ENCODE results near the gene CDC42BPA. TPM values are rescaled to one million over a fixed set of nuclear protein-coding genes. Genes with fewer than 3 reads are reported as not detected.

Gene CDC42BPA
- total RNA-seq, 1 donor from 2014 or later = 54.7 TPM

GRCh38 chr1:227213426-227213825 lies 104.9 kb downstream of the CDC42BPA start:
- no peak for DNase-seq (ENCODE audit: low spot score)

- DNase-seq (ENCODE audit: low spot score) = no peak
Measured at GRCh38 chr1:227212164-227212563, 106.1 kb downstream of the CDC42BPA start.

- DNase-seq (ENCODE audit: low spot score) = no peak
Measured at GRCh38 chr1:227210604-227211003, 107.7 kb downstream of the CDC42BPA start.

GRCh38 chr1:227197064-227197463 lies 121.2 kb downstream of the CDC42BPA start:
- DNase-seq (ENCODE audit: low spot score) = no peak

GRCh38 chr1:227192163-227192562 lies 126.1 kb downstream of the CDC42BPA start:
- DNase-seq (ENCODE audit: low spot score) = peak; percentile 40

GRCh38 chr1:227191607-227192006 lies 126.7 kb downstream of the CDC42BPA start:
- DNase-seq (ENCODE audit: low spot score) = no peak

- DNase-seq (ENCODE audit: low spot score) = no peak
Measured at GRCh38 chr1:227190321-227190720, 128.0 kb downstream of the CDC42BPA start.

- DNase-seq (ENCODE audit: low spot score) = no peak
Measured at GRCh38 chr1:227185291-227185690, 133.0 kb downstream of the CDC42BPA start.

GRCh38 chr1:227182012-227182411 lies 136.3 kb downstream of the CDC42BPA start:
- DNase-seq (ENCODE audit: low spot score) = no peak

GRCh38 chr1:227175611-227176010 lies 142.7 kb downstream of the CDC42BPA start:
- DNase-seq (ENCODE audit: low spot score) = no peak

GRCh38 chr1:227174164-227174563 lies 144.1 kb downstream of the CDC42BPA start:
- DNase-seq (ENCODE audit: low spot score) = no peak

GRCh38 chr1:227170361-227171166 lies 147.7 kb downstream of the CDC42BPA start:
- no peak for DNase-seq (ENCODE audit: low spot score)

- no peak for DNase-seq (ENCODE audit: low spot score)
Measured at GRCh38 chr1:227169343-227169742, 148.9 kb downstream of the CDC42BPA start.

- no peak for DNase-seq (ENCODE audit: low spot score)
Measured at GRCh38 chr1:227167276-227168101, 150.8 kb downstream of the CDC42BPA start.

GRCh38 chr1:227166559-227166958 lies 151.7 kb downstream of the CDC42BPA start:
- DNase-seq (ENCODE audit: low spot score) = no peak

GRCh38 chr1:227161470-227161869 lies 156.8 kb downstream of the CDC42BPA start:
- no peak for DNase-seq (ENCODE audit: low spot score)

- no peak for DNase-seq (ENCODE audit: low spot score)
Measured at GRCh38 chr1:227156520-227156919, 161.8 kb downstream of the CDC42BPA start.

- no peak for DNase-seq (ENCODE audit: low spot score)
Measured at GRCh38 chr1:227155688-227156087, 162.6 kb downstream of the CDC42BPA start.

- no peak for DNase-seq (ENCODE audit: low spot score)
Measured at GRCh38 chr1:227155004-227155403, 163.3 kb downstream of the CDC42BPA start.

GRCh38 chr1:227152525-227152924 lies 165.8 kb downstream of the CDC42BPA start:
- DNase-seq (ENCODE audit: low spot score) = no peak

GRCh38 chr1:227140376-227140775 lies 177.9 kb downstream of the CDC42BPA start:
- no peak for DNase-seq (ENCODE audit: low spot score)

- DNase-seq (ENCODE audit: low spot score) = no peak
Measured at GRCh38 chr1:227136210-227136820, 182.0 kb downstream of the CDC42BPA start.
